B cell (primary cell): Measurements from ENCODE around the gene AARS2. TPM values are rescaled to one million over a fixed set of nuclear protein-coding genes. Genes with fewer than 3 reads are reported as not detected.
A peak's percentile ranks its signal among the peaks of the same experiment; 100 is the strongest.

Experiments used
- ATAC-seq: fragments of 200-7000 bp; cut with Tn5 transposase; one replicate; pipeline ENCODE4 v1.10.0; 2021; ENCODE audit warnings: low read depth, mild to moderate bottlenecking, moderate number of reproducible peaks, moderate library complexity
- CTCF ChIA-PET: fragments of 350-600 bp; sonication (Branson Sonifier 250); formaldehyde crosslinking; loops from one replicate; lab custom pipeline; 2021; ENCODE audit warnings: antibody characterized with exemption, inconsistent platforms; lab: Charles Lee
- POLR2A ChIA-PET: fragments of 350-600 bp; sonication (Branson Sonifier 250); formaldehyde crosslinking; loops from one replicate; lab custom pipeline; 2021; ENCODE audit warnings: antibody characterized with exemption; lab: Charles Lee
- DNase-seq: peaks from one replicate; pipeline ENCODE4 v3.0.0; 2013
- H2AFZ ChIP-seq: 2 replicates; pipeline ENCODE4 v1.6.1; 2012; ENCODE audit warnings: mild to moderate bottlenecking, low read depth, low read length; ENCODE audit not compliant: insufficient read depth, poor library complexity, severe bottlenecking
- H3K27ac ChIP-seq, 2 donors: 1 replicate in 1 of 2; 2 replicates in 1 of 2; pipeline ENCODE4 v1.5.1; 2012 to 2013; ENCODE audit warnings: low read length in 2 of 2, mild to moderate bottlenecking in 2 of 2, moderate library complexity in 1 of 2
- H3K27me3 ChIP-seq, 4 experiments: fragments of 200-600 bp in 1 of 4; sonication (generic) in 1 of 4; replicated peaks in 1 of 4; 1 replicate in 2 of 4; 2 replicates in 2 of 4; pipeline versions ENCODE4 v1.6.1 to v1.7.0; 2013 to 2016; ENCODE audit warnings: low read length in 3 of 4, mild to moderate bottlenecking in 2 of 4, mixed read lengths in 1 of 4, moderate library complexity in 1 of 4; ENCODE audit not compliant: insufficient read depth in 4 of 4, control insufficient read depth in 3 of 4; ENCODE audit errors: control extremely low read depth in 1 of 4
- H3K36me3 ChIP-seq, 2 experiments: replicated peaks in 1 of 2; 1 replicate in 1 of 2; 2 replicates in 1 of 2; pipeline versions ENCODE4 v1.6.1 to v1.7.1; 2013; ENCODE audit warnings: low read length in 1 of 2; ENCODE audit not compliant: insufficient read depth in 2 of 2, control insufficient read depth in 1 of 2; ENCODE audit errors: control extremely low read depth in 1 of 2, extremely low read depth in 1 of 2
- H3K4me1 ChIP-seq, 2 donors: fragments of 200-600 bp in 1 of 2; sonication (generic) in 1 of 2; 1 replicate in 1 of 2; 2 replicates in 1 of 2; pipeline versions ENCODE4 v1.5.1 to v1.6.1; 2013 to 2017; ENCODE audit warnings: low read length in 2 of 2; ENCODE audit not compliant: control insufficient read depth in 2 of 2, insufficient read depth in 2 of 2
- H3K4me2 ChIP-seq: replicated peaks from 2 replicates; pipeline ENCODE3; 2012; ENCODE audit warnings: mild to moderate bottlenecking, low read depth, low read length; ENCODE audit not compliant: poor library complexity, severe bottlenecking
- H3K4me3 ChIP-seq, 5 experiments: fragments of 200-600 bp in 1 of 5; sonication (generic) in 1 of 5; 1 replicate in 3 of 5; 2 replicates in 2 of 5; pipeline versions ENCODE4 v1.5.1 to v1.7.0; 2011 to 2016; ENCODE audit warnings: low read length in 4 of 5, mild to moderate bottlenecking in 4 of 5, low read depth in 2 of 5, control low read depth in 1 of 5, moderate library complexity in 1 of 5; ENCODE audit not compliant: insufficient read depth in 1 of 5; ENCODE audit errors: control extremely low read depth in 1 of 5, extremely low read depth in 1 of 5
- H3K79me2 ChIP-seq: fragments of 200-600 bp; sonication (generic); one replicate; pipeline ENCODE4 v1.6.0; 2016; ENCODE audit warnings: low read length; ENCODE audit not compliant: control insufficient read depth, insufficient read depth
- H3K9ac ChIP-seq: fragments of 200-600 bp; sonication (generic); 2 replicates; pipeline ENCODE4 v1.6.1; 2017; ENCODE audit warnings: mild to moderate bottlenecking, low read length, moderate library complexity
- H3K9me3 ChIP-seq, 3 donors: one replicate each; pipeline versions ENCODE4 v1.6.1 to v1.7.1; 2013; ENCODE audit warnings: low read length in 2 of 3; ENCODE audit not compliant: control insufficient read depth in 2 of 3, insufficient read depth in 1 of 3; ENCODE audit errors: control extremely low read depth in 1 of 3
- H4K20me1 ChIP-seq: 2 replicates; pipeline ENCODE4 v1.6.0; 2012; ENCODE audit warnings: mild to moderate bottlenecking, low read length; ENCODE audit not compliant: insufficient read depth, control insufficient read depth, poor library complexity, severe bottlenecking
- H3K27ac Mint-ChIP-seq: one replicate; pipeline ENCODE4 v1.8.0; 2021; ENCODE audit warnings: mixed read lengths
- H3K27me3 Mint-ChIP-seq: one replicate; pipeline ENCODE4 v1.8.0; 2021; ENCODE audit warnings: mixed read lengths
- H3K4me1 Mint-ChIP-seq: one replicate; pipeline ENCODE4 v1.8.0; 2021; ENCODE audit warnings: mixed read lengths
- H3K4me3 Mint-ChIP-seq: one replicate; pipeline ENCODE4 v1.8.0; 2021; ENCODE audit warnings: mixed read lengths
- H3K9me3 Mint-ChIP-seq: one replicate; pipeline ENCODE4 v1.8.0; 2022; ENCODE audit warnings: mixed read lengths; ENCODE audit not compliant: insufficient read depth
- CTCF ChIP-seq: fragments of 200-600 bp; IDR thresholded peaks from one replicate; pipeline ENCODE4 v1.8.0; 2022; ENCODE audit warnings: antibody characterized with exemption, mild to moderate bottlenecking
- EZH2 ChIP-seq: IDR thresholded peaks from 2 replicates; pipeline ENCODE4 v1.6.1; 2012; ENCODE audit warnings: borderline replicate concordance, low read depth, mild to moderate bottlenecking, moderate library complexity, low read length; ENCODE audit not compliant: insufficient read depth, poor library complexity, severe bottlenecking
- WGBS: methylation state at CpG from one replicate; pipeline ENCODE4 v1.1.5; 2013; ENCODE audit warnings: missing lambda C conversion rate; ENCODE audit not compliant: insufficient coverage; 5-methylcytosine and 5-hydroxymethylcytosine counted together
- intact Hi-C: fragments of 100-400 bp; cut with micrococcal nuclease; formaldehyde crosslinking; loops from one replicate; pipeline ENCODE4 v1.10.0; 2022
- polyA plus RNA-seq: library from polyadenylated mRNA; depleted of rRNA; stranded (reverse); fragments of >200 nt; gene quantifications from 2 replicates; pipeline ENCODE4 v1.2.3, GENCODE V29; 2012
- total RNA-seq, 2 donors: library from RNA; stranded (reverse); fragments of 120-200 nt in 1 of 2; gene quantifications; 1 replicate in 1 of 2; 2 replicates in 1 of 2; pipeline versions ENCODE4 v1.2.3 to v1.2.4, GENCODE V29; 2013 to 2022

Gene AARS2
- total and polyA plus RNA-seq, 2 donors (not counting 1 experiment from before 2014, with no cell fraction given) = 11.3 to 21.3 TPM

GRCh38 chr6:44263354-44264100 is 49.6 kb downstream of the AARS2 start:
- ATAC-seq (peak; percentile 6), DNase-seq (peak; percentile 88)
- Histone ChIP-seq H2AFZ (no peak overlapping the region), H3K27ac (peak overlapping the region; percentile 96 to 98), H4K20me1 (peaks cover 27% of the 10 kb centered on the region), H3K27me3 (peaks cover 0 to under 1% (median 0%) of the 10 kb centered on the region in 4 experiments), H3K79me2 (peaks cover 53% of the 10 kb centered on the region), H3K9me3 (no peaks in the 10 kb centered on the region), H3K36me3 (peaks cover 4 to 45% of the 10 kb centered on the region in 2 experiments), H3K9ac (peak overlapping the region; percentile 93), H3K4me1 (peaks cover 57 to 72% of the 10 kb centered on the region in 2 donors), H3K4me3 (peak overlapping the region; percentile 94 to 99 (median 98)), H3K4me2 (peak overlapping the region; percentile 95)
- 3% methylated on average over 6 of the region's 9 CpGs for WGBS
- intact Hi-C loops = loop anchor here (1.0 to 5.0 kb wide), 3 partner anchors 17 to 1091 kb away; partner anchors contain the start of genes MRPL14, SRF and TMEM63B
- Mint-ChIP-seq H3K27me3 (no peaks in the 10 kb centered on the region), H3K9me3 (no peaks in the 10 kb centered on the region), H3K27ac (peak overlapping the region; percentile 100), H3K4me3 (peak overlapping the region; percentile 100), H3K4me1 (peaks cover 74% of the 10 kb centered on the region)
- ChIA-PET POLR2A (interaction anchor here (0.9 to 7.9 kb wide), 6 partner anchors 9 to 87 kb away, joined by 3 to 105 read pairs (median 8); partner anchors contain the start of gene HSP90AB1), CTCF (interaction anchor here (0.9 to 2.8 kb wide), 13 partner anchors 8 to 112 kb away, joined by 3 to 20 read pairs (median 7); partner anchors contain the start of genes HSP90AB1 and SLC29A1)
- TF ChIP-seq CTCF (no peak), EZH2 (no peak)
